SIG-M5 (cell line): ENCODE data around the gene TNFRSF14.

Experiments
- DNase-seq: peaks from one replicate; lab custom pipeline; 2025; lab: John Stamatoyannopoulos, UW

TNFRSF14 gene

GRCh38 chr1:2588661-2589430 lies 32.7 kb downstream of the TNFRSF14 start:
- no peak for DNase-seq

GRCh38 chr1:2589431-2590232 lies 33.5 kb downstream of the TNFRSF14 start:
- DNase-seq = no peak

- DNase-seq = no peak
Measured at GRCh38 chr1:2590233-2591141, 34.3 kb downstream of the TNFRSF14 start.

- DNase-seq = no peak
Measured at GRCh38 chr1:2591233-2591580, 35.0 kb downstream of the TNFRSF14 start.

- DNase-seq = no peak
Measured at GRCh38 chr1:2591581-2592261, 35.5 kb downstream of the TNFRSF14 start.

GRCh38 chr1:2592672-2593071 lies 36.5 kb downstream of the TNFRSF14 start:
- no peak for DNase-seq

- DNase-seq = no peak
Measured at GRCh38 chr1:2593251-2593878, 37.2 kb downstream of the TNFRSF14 start.

- no peak for DNase-seq
Measured at GRCh38 chr1:2594001-2594640, 38.0 kb downstream of the TNFRSF14 start.

- no peak for DNase-seq
Measured at GRCh38 chr1:2594641-2595131, 38.5 kb downstream of the TNFRSF14 start.

GRCh38 chr1:2595261-2595811 lies 39.2 kb downstream of the TNFRSF14 start:
- DNase-seq = no peak

- no peak for DNase-seq
Measured at GRCh38 chr1:2595812-2596529, 39.8 kb downstream of the TNFRSF14 start.

GRCh38 chr1:2596530-2597333 lies 40.6 kb downstream of the TNFRSF14 start:
- no peak for DNase-seq

GRCh38 chr1:2597441-2598328 lies 41.5 kb downstream of the TNFRSF14 start:
- DNase-seq = no peak

GRCh38 chr1:2598329-2598931 lies 42.3 kb downstream of the TNFRSF14 start:
- DNase-seq = no peak

GRCh38 chr1:2601721-2602303 lies 45.6 kb downstream of the TNFRSF14 start:
- no peak for DNase-seq

- no peak for DNase-seq
Measured at GRCh38 chr1:2602311-2602835, 46.2 kb downstream of the TNFRSF14 start.
